Activated naive CD8-positive, alpha-beta T cell (primary cell): ENCODE measurements around the gene PPP1R37.

ENCODE experiments used
- H3K27ac Mint-ChIP-seq: one replicate; pipeline ENCODE4 v1.8.0; 2021; ENCODE audit warnings: mixed read lengths
- H3K27me3 Mint-ChIP-seq: one replicate; pipeline ENCODE4 v1.8.0; 2021; ENCODE audit warnings: mixed read lengths
- H3K36me3 Mint-ChIP-seq: one replicate; pipeline ENCODE4 v1.8.0; 2021; ENCODE audit warnings: mixed read lengths
- H3K4me1 Mint-ChIP-seq: one replicate; pipeline ENCODE4 v1.8.0; 2021; ENCODE audit warnings: low read depth, mixed read lengths
- H3K4me3 Mint-ChIP-seq: one replicate; pipeline ENCODE4 v1.8.0; 2021; ENCODE audit warnings: mild to moderate bottlenecking, mixed read lengths
- H3K9me3 Mint-ChIP-seq: one replicate; pipeline ENCODE4 v1.8.0; 2021; ENCODE audit warnings: low read depth, mixed read lengths

The PPP1R37 gene

GRCh38 chr19:45126654-45127053, 33.7 kb downstream of the PPP1R37 start:
- H3K4me1 Mint-ChIP-seq = peaks cover 14% of the 10 kb centered on the region
- H3K27me3 Mint-ChIP-seq = no peaks in the 10 kb centered on the region
- H3K27ac Mint-ChIP-seq = no peak overlapping the region
- no peaks in the 10 kb centered on the region for H3K36me3 Mint-ChIP-seq
- no peak overlapping the region for H3K4me3 Mint-ChIP-seq
- no peaks in the 10 kb centered on the region for H3K9me3 Mint-ChIP-seq

GRCh38 chr19:45128146-45128545, 35.2 kb downstream of the PPP1R37 start:
- H3K27ac Mint-ChIP-seq = no peak overlapping the region
- peaks cover 8% of the 10 kb centered on the region for H3K4me1 Mint-ChIP-seq
- no peaks in the 10 kb centered on the region for H3K9me3 Mint-ChIP-seq
- H3K36me3 Mint-ChIP-seq = no peaks in the 10 kb centered on the region
- no peak overlapping the region for H3K4me3 Mint-ChIP-seq
- H3K27me3 Mint-ChIP-seq = no peaks in the 10 kb centered on the region

GRCh38 chr19:45128806-45129205, 35.8 kb downstream of the PPP1R37 start:
- H3K9me3 Mint-ChIP-seq = no peaks in the 10 kb centered on the region
- H3K27ac Mint-ChIP-seq = no peak overlapping the region
- peaks cover 6% of the 10 kb centered on the region for H3K4me1 Mint-ChIP-seq
- H3K36me3 Mint-ChIP-seq = no peaks in the 10 kb centered on the region
- no peaks in the 10 kb centered on the region for H3K27me3 Mint-ChIP-seq
- H3K4me3 Mint-ChIP-seq = no peak overlapping the region

GRCh38 chr19:45130236-45130635, 37.3 kb downstream of the PPP1R37 start:
- Mint-ChIP-seq H3K9me3 (no peaks in the 10 kb centered on the region), H3K27me3 (no peaks in the 10 kb centered on the region), H3K36me3 (no peaks in the 10 kb centered on the region), H3K27ac (no peak overlapping the region), H3K4me3 (no peak overlapping the region), H3K4me1 (peaks cover 4% of the 10 kb centered on the region)

- H3K9me3 Mint-ChIP-seq = no peaks in the 10 kb centered on the region
- no peaks in the 10 kb centered on the region for H3K27me3 Mint-ChIP-seq
- H3K4me1 Mint-ChIP-seq = peaks cover 1% of the 10 kb centered on the region
- H3K27ac Mint-ChIP-seq = no peak overlapping the region
- H3K4me3 Mint-ChIP-seq = no peak overlapping the region
- no peaks in the 10 kb centered on the region for H3K36me3 Mint-ChIP-seq
Observed at GRCh38 chr19:45130888-45131615, 38.1 kb downstream of the PPP1R37 start.

- Mint-ChIP-seq H3K9me3 (no peaks in the 10 kb centered on the region), H3K36me3 (no peaks in the 10 kb centered on the region), H3K27me3 (no peaks in the 10 kb centered on the region), H3K27ac (no peak overlapping the region), H3K4me1 (peaks cover 1% of the 10 kb centered on the region), H3K4me3 (no peak overlapping the region)
Observed at GRCh38 chr19:45133661-45134060, 40.7 kb downstream of the PPP1R37 start.

- Mint-ChIP-seq H3K9me3 (no peaks in the 10 kb centered on the region), H3K36me3 (no peaks in the 10 kb centered on the region), H3K4me3 (no peak overlapping the region), H3K27me3 (no peaks in the 10 kb centered on the region), H3K4me1 (peaks cover 1% of the 10 kb centered on the region), H3K27ac (no peak overlapping the region)
Observed at GRCh38 chr19:45135176-45135885, 42.4 kb downstream of the PPP1R37 start.

- no peak overlapping the region for H3K4me3 Mint-ChIP-seq
- H3K27ac Mint-ChIP-seq = no peak overlapping the region
- H3K9me3 Mint-ChIP-seq = no peaks in the 10 kb centered on the region
- H3K27me3 Mint-ChIP-seq = no peaks in the 10 kb centered on the region
- no peaks in the 10 kb centered on the region for H3K36me3 Mint-ChIP-seq
- peaks cover 1% of the 10 kb centered on the region for H3K4me1 Mint-ChIP-seq
Observed at GRCh38 chr19:45136507-45137178, 43.7 kb downstream of the PPP1R37 start.

GRCh38 chr19:45137179-45137761, 44.3 kb downstream of the PPP1R37 start:
- no peak overlapping the region for H3K4me3 Mint-ChIP-seq
- H3K4me1 Mint-ChIP-seq = peaks cover 1% of the 10 kb centered on the region
- H3K9me3 Mint-ChIP-seq = no peaks in the 10 kb centered on the region
- no peak overlapping the region for H3K27ac Mint-ChIP-seq
- no peaks in the 10 kb centered on the region for H3K36me3 Mint-ChIP-seq
- H3K27me3 Mint-ChIP-seq = no peaks in the 10 kb centered on the region

- peaks cover 2% of the 10 kb centered on the region for H3K36me3 Mint-ChIP-seq
- H3K9me3 Mint-ChIP-seq = no peaks in the 10 kb centered on the region
- H3K4me3 Mint-ChIP-seq = no peak overlapping the region
- no peak overlapping the region for H3K27ac Mint-ChIP-seq
- H3K4me1 Mint-ChIP-seq = peaks cover 1% of the 10 kb centered on the region
- H3K27me3 Mint-ChIP-seq = no peaks in the 10 kb centered on the region
Observed at GRCh38 chr19:45138303-45138751, 45.3 kb downstream of the PPP1R37 start.

GRCh38 chr19:45139286-45140143, 46.5 kb downstream of the PPP1R37 start:
- H3K27me3 Mint-ChIP-seq = no peaks in the 10 kb centered on the region
- no peak overlapping the region for H3K27ac Mint-ChIP-seq
- H3K36me3 Mint-ChIP-seq = peaks cover 2% of the 10 kb centered on the region
- no peaks in the 10 kb centered on the region for H3K9me3 Mint-ChIP-seq
- no peak overlapping the region for H3K4me3 Mint-ChIP-seq
- peaks cover 1% of the 10 kb centered on the region for H3K4me1 Mint-ChIP-seq

GRCh38 chr19:45140144-45140503, 47.1 kb downstream of the PPP1R37 start:
- Mint-ChIP-seq H3K27me3 (no peaks in the 10 kb centered on the region), H3K9me3 (no peaks in the 10 kb centered on the region), H3K4me3 (no peak overlapping the region), H3K36me3 (peaks cover 2% of the 10 kb centered on the region), H3K4me1 (peaks cover 1% of the 10 kb centered on the region), H3K27ac (no peak overlapping the region)

GRCh38 chr19:45140533-45140932, 47.6 kb downstream of the PPP1R37 start:
- Mint-ChIP-seq H3K4me1 (peaks cover 1% of the 10 kb centered on the region), H3K9me3 (no peaks in the 10 kb centered on the region), H3K27ac (no peak overlapping the region), H3K27me3 (no peaks in the 10 kb centered on the region), H3K4me3 (no peak overlapping the region), H3K36me3 (peaks cover 2% of the 10 kb centered on the region)

- Mint-ChIP-seq H3K27ac (no peak overlapping the region), H3K4me3 (no peak overlapping the region), H3K36me3 (peaks cover 2% of the 10 kb centered on the region), H3K9me3 (no peaks in the 10 kb centered on the region), H3K4me1 (peaks cover 1% of the 10 kb centered on the region), H3K27me3 (no peaks in the 10 kb centered on the region)
Observed at GRCh38 chr19:45141203-45141900, 48.4 kb downstream of the PPP1R37 start.
